ENCODE data around the gene NFIA.

DNA sequence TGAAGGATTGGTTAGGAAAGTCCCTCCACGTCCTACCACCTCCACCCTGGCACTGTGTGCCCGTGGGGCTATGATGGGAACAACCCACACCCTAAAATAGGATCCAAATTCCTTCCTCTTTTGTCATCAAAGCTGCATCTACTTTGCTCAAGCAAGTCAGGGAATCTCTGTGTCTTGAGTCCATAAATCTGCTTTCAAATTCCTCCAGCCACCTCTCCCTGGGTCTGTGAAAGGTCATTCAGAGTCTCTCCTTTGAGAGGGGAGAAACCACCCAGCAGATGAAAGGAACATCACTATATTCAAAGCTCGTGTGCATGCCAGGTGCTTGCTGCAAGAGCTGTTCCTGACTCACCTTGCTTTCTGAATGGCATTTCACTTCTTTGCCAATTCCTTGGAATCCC, 399.0 kb downstream of the NFIA start:
- TF ChIP-seq, protein P1, sequence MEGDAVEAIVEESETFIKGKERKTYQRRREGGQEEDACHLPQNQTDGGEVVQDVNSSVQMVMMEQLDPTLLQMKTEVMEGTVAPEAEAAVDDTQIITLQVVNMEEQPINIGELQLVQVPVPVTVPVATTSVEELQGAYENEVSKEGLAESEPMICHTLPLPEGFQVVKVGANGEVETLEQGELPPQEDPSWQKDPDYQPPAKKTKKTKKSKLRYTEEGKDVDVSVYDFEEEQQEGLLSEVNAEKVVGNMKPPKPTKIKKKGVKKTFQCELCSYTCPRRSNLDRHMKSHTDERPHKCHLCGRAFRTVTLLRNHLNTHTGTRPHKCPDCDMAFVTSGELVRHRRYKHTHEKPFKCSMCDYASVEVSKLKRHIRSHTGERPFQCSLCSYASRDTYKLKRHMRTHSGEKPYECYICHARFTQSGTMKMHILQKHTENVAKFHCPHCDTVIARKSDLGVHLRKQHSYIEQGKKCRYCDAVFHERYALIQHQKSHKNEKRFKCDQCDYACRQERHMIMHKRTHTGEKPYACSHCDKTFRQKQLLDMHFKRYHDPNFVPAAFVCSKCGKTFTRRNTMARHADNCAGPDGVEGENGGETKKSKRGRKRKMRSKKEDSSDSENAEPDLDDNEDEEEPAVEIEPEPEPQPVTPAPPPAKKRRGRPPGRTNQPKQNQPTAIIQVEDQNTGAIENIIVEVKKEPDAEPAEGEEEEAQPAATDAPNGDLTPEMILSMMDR (IDR thresholded peaks at IDR 0.05) = no peak
- TF ChIP-seq POLR2A (IDR thresholded peaks at IDR 0.05; ENCODE audit: low read depth) (no peak), POLR2AphosphoS5 (IDR thresholded peaks at IDR 0.05) (no peak), EP300 (IDR thresholded peaks at IDR 0.05) (no peak)

Measured in esophagus muscularis mucosa (tissue), 4 donors.